ENCODE results near the gene FOXN3. TPM values are rescaled to one million over a fixed set of nuclear protein-coding genes. Genes with fewer than 3 reads are reported as not detected.

The FOXN3 gene
- total and polyA plus RNA-seq, 10 donors = 9.2 to 121 (median 98.3) TPM

- no peak for DNase-seq
- no peaks in the 10 kb centered on the region for H3K27me3 ChIP-seq (replicated peaks in 1 of 7)
- H3K27ac ChIP-seq = no peak overlapping the region
- no peaks in the 10 kb centered on the region for H3K9me3 ChIP-seq
- intact Hi-C loops (cut with DNase I; ENCODE audit: low total_unique reads) = no loop called here
- TF ChIP-seq POLR2AphosphoS5 (IDR thresholded peaks at IDR 0.05) (no peak), POLR2A (IDR thresholded peaks at IDR 0.05) (no peak)
- TF ChIP-seq, protein P1, sequence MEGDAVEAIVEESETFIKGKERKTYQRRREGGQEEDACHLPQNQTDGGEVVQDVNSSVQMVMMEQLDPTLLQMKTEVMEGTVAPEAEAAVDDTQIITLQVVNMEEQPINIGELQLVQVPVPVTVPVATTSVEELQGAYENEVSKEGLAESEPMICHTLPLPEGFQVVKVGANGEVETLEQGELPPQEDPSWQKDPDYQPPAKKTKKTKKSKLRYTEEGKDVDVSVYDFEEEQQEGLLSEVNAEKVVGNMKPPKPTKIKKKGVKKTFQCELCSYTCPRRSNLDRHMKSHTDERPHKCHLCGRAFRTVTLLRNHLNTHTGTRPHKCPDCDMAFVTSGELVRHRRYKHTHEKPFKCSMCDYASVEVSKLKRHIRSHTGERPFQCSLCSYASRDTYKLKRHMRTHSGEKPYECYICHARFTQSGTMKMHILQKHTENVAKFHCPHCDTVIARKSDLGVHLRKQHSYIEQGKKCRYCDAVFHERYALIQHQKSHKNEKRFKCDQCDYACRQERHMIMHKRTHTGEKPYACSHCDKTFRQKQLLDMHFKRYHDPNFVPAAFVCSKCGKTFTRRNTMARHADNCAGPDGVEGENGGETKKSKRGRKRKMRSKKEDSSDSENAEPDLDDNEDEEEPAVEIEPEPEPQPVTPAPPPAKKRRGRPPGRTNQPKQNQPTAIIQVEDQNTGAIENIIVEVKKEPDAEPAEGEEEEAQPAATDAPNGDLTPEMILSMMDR (IDR thresholded peaks at IDR 0.05 in 8 of 11, conservative IDR thresholded peaks at IDR 0.05 in 3 of 11) = no peak
- H3K4me1 ChIP-seq = peaks cover 0 to 22% (median 0%) of the 10 kb centered on the region in 6 donors
- peaks cover 0 to 24% (median 0%) of the 10 kb centered on the region in 6 donors for H3K36me3 ChIP-seq
- H3K4me3 ChIP-seq = no peak overlapping the region
- WGBS, 5 donors = 92 to 96% (median 96%) methylated on average over 7 of the region's 7 CpGs
Observed at GRCh38 chr14:89249065-89249695, 167.9 kb downstream of the FOXN3 start.

- no peak overlapping the region for H3K27ac ChIP-seq
- no peak for TF ChIP-seq POLR2A (IDR thresholded peaks at IDR 0.05)
- TF ChIP-seq, protein P1 (IDR thresholded peaks at IDR 0.05 in 8 of 11, conservative IDR thresholded peaks at IDR 0.05 in 3 of 11) = no peak
- TF ChIP-seq POLR2AphosphoS5 (IDR thresholded peaks at IDR 0.05) = no peak
- peaks cover 0 to 24% (median 0%) of the 10 kb centered on the region in 6 donors for H3K36me3 ChIP-seq
- H3K4me3 ChIP-seq = no peak overlapping the region
- 84 to 91% (median 87%) methylated on average over 5 of the region's 5 CpGs for WGBS, 5 donors
- no peak for DNase-seq
- peaks cover 0 to 28% (median 0%) of the 10 kb centered on the region in 6 donors for H3K4me1 ChIP-seq
- intact Hi-C loops (cut with DNase I; ENCODE audit: low total_unique reads) = no loop called here
- H3K27me3 ChIP-seq (replicated peaks in 1 of 7) = no peaks in the 10 kb centered on the region
- no peaks in the 10 kb centered on the region for H3K9me3 ChIP-seq
Observed at GRCh38 chr14:89248411-89249064, 168.5 kb downstream of the FOXN3 start.

DNA sequence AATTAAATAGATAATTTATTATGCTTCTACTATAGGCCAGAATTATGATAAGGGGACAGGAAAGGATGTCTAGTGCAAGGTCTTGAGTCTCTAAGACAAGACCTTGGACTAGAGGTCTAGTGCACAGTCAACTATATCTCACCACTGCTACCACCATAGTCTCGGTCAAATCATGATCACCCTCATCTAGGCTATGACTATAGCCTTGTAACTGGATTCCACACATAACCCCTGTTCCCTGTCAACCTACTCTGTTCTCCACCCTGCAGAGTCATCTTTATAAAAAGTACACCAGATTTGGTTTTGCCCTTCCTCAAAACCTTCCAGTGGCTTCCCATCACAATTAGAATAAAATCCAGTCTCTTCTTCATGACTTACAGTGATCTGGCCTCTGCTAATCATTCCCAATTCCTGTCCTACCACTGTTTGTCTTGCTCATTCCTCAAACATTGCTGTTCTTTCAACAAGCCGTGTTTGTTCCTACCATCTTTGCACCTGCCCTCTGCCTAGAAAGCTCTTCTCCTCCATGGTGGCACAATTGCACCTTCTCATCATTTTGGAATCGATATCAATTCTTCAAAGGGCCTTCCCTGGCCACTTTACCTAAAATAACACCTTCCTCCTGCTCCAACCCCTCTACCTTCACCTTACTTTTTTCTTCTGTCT lies 169.4 kb downstream of the FOXN3 start:
- Histone ChIP-seq H3K9me3 (no peaks in the 10 kb centered on the region), H3K4me3 (no peak overlapping the region), H3K36me3 (peaks cover 0 to 16% (median 0%) of the 10 kb centered on the region in 6 donors), H3K27me3 (replicated peaks in 1 of 7) (no peaks in the 10 kb centered on the region), H3K4me1 (peaks cover 0 to 38% (median 4%) of the 10 kb centered on the region in 6 donors), H3K27ac (no peak overlapping the region)
- intact Hi-C loops (cut with DNase I; ENCODE audit: low total_unique reads) = no loop called here
- no peak for TF ChIP-seq POLR2AphosphoS5 (IDR thresholded peaks at IDR 0.05)
- TF ChIP-seq, protein P1 (IDR thresholded peaks at IDR 0.05 in 8 of 11, conservative IDR thresholded peaks at IDR 0.05 in 3 of 11) = no peak
- TF ChIP-seq POLR2A (IDR thresholded peaks at IDR 0.05) = no peak
- no peak for DNase-seq
- 92 to 95% (median 94%) methylated on average over 3 of the region's 3 CpGs for WGBS, 5 donors

DNA sequence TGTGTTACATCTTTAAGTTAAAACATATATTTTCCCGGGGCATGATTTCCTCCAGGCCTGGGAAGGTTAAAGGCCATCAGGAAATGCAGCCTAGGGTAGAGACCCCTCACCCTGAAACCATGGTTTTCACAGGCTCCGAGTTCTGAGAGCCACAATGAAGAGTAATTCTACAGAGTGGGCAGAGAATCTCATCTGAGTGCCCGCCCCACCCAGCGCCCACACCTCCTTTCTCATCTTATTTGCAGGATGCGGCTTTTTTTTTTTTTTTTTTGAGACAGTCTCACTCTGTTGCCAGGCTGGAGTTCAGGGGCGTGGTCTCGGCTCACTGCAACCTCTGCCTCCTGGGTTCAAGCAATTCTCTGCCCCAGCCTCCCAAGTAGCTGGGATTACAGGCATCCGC lies 170.7 kb downstream of the FOXN3 start:
- WGBS, 5 donors = 79 to 94% (median 89%) methylated on average over 8 of the region's 8 CpGs
- intact Hi-C loops (cut with DNase I; ENCODE audit: low total_unique reads) = no loop called here
- H3K36me3 ChIP-seq = peaks cover 0 to 15% (median 0%) of the 10 kb centered on the region in 6 donors
- peaks cover 0 to 49% (median 12%) of the 10 kb centered on the region in 6 donors for H3K4me1 ChIP-seq
- no peak overlapping the region for H3K27ac ChIP-seq
- no peaks in the 10 kb centered on the region for H3K9me3 ChIP-seq
- no peak overlapping the region for H3K4me3 ChIP-seq
- TF ChIP-seq POLR2AphosphoS5 (IDR thresholded peaks at IDR 0.05) = no peak
- H3K27me3 ChIP-seq (replicated peaks in 1 of 7) = no peaks in the 10 kb centered on the region
- no peak for DNase-seq
